ENCODE data around the gene CBLIF. TPM values are rescaled to one million over a fixed set of nuclear protein-coding genes. Genes with fewer than 3 reads are reported as not detected.
A peak's percentile ranks its signal among the peaks of the same experiment; 100 is the strongest.

Gene CBLIF
- total RNA-seq, 8 experiments from 2014 or later = not detected

DNA sequence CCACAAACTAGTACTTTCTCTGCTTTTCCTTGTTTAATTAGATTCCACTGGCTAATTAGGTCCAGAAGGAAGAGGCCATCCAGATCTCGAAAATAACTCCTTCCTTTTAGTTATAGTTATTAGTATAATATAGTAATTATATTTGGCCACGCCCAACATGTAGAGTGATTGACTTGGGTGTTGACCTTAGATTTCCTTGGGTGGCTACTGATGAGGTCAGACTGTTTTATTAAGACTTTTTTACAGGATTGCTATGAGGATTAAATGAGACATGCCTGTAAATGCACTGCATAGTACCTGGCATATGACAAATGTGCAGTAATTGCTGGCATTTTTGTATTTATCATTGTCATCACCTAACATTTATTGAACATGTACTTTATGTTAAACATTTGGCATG lies 63.2 kb downstream of the CBLIF start:
- Histone ChIP-seq H3K27ac (no peak overlapping the region), H3K4me3 (no peak overlapping the region), H3K4me1 (replicated peaks in 1 of 2) (no peaks in the 10 kb centered on the region)
- peak in 2 of 8 experiments; percentile 37 to 60 for ATAC-seq (replicated peaks in 6 of 8)
- WGBS, 10 experiments = 0 to 100% (median 18%) methylated on average over 1 to 2 of the region's 2 CpGs; no CpG with 5 or more reads in 6 of the 10 experiments
- in situ Hi-C loops (cut with MboI; ENCODE audit: low pct_unique_long_range_greater_than_20kb in 2 of 9, low sequenced_read_pairs in 9 of 9, unreplicated experiment in 9 of 9) = no loop called here

DNA sequence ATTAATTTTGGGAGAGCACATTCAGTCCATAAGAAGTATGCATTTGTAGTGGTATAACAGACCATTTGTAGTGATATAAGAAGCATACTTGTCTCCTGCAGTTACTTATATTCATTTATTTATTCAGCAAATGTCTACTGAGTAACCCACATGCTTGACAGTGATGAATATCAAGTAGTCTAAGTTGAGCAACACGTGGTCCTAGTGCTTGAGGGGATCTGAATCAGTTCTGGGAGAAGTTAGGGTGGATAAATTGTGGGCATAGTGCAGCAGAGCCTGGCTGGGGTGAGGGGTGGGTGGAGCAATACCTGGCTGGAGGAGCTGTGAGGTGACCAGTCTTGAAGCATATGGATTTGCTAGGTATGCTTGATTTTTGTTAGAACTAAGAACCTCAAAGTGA lies 65.8 kb downstream of the CBLIF start:
- in situ Hi-C loops (cut with MboI; ENCODE audit: low pct_unique_long_range_greater_than_20kb in 2 of 9, low sequenced_read_pairs in 9 of 9, unreplicated experiment in 9 of 9) = no loop called here

More for the DNA sequence above, 65.8 kb downstream of the CBLIF start:
- 0 to 86% (median 33%) methylated on average over 1 of the region's 1 CpG; no CpG with 5 or more reads in 5 of the 10 experiments for WGBS, 10 experiments
- no peak overlapping the region for H3K27ac ChIP-seq
- no peak for ATAC-seq (replicated peaks in 6 of 8)
- no peak overlapping the region for H3K4me3 ChIP-seq
- H3K4me1 ChIP-seq (replicated peaks in 1 of 2) = no peaks in the 10 kb centered on the region

Other genes with a start within 250 kb of the CBLIF start
- 10 to 100 TPM; 21.4 to 52.2 (median 33.2) TPM for gene OSBP, start 229.7 kb downstream of the CBLIF start, total RNA-seq
- gene PATL1, start 176.5 kb downstream of the CBLIF start, total RNA-seq = 10 to 100 TPM in 6 of 8 experiments, 1 to 10 TPM in 2; 8.4 to 26.2 (median 14.1) TPM
- under 1 TPM in 1 of 8 experiments, not detected in 7; 0.71 TPM for gene OR10V1, start 131.7 kb downstream of the CBLIF start, total RNA-seq
- 10 to 100 TPM in 6 of 8 experiments, 1 to 10 TPM in 2; 5.7 to 21.4 (median 13.4) TPM for gene STX3, start 90.1 kb downstream of the CBLIF start, total RNA-seq
- 10 to 100 TPM; 16.5 to 70.2 (median 29.9) TPM for gene MRPL16, start 34.7 kb downstream of the CBLIF start, total RNA-seq
- 1 to 10 TPM in 2 of 8 experiments, under 1 TPM in 1, not detected in 5; 0.99 to 3.2 (median 1.7) TPM for gene TCN1, start 21.0 kb upstream of the CBLIF start, total RNA-seq
- not detected for gene OOSP3, start 33.3 kb upstream of the CBLIF start, total RNA-seq
- gene OOSP1, start 92.9 kb upstream of the CBLIF start, total RNA-seq = not detected
- not detected for gene OOSP4A, start 118.5 kb upstream of the CBLIF start, total RNA-seq
- not detected for gene OOSP4B, start 171.7 kb upstream of the CBLIF start, total RNA-seq
- under 1 TPM in 1 of 8 experiments, not detected in 7; 0.08 TPM for gene OOSP2, start 194.9 kb upstream of the CBLIF start, total RNA-seq
- under 1 TPM in 1 of 8 experiments, not detected in 7; 0.33 TPM for gene MS4A3, start 211.2 kb upstream of the CBLIF start, total RNA-seq
- under 1 TPM in 4 of 8 experiments, not detected in 4; 0.09 to 0.52 (median 0.14) TPM for gene MS4A2, start 243.2 kb upstream of the CBLIF start, total RNA-seq